IMR-90 (cell line): ENCODE measurements around the gene PBX4. TPM values are rescaled to one million over a fixed set of nuclear protein-coding genes. Genes with fewer than 3 reads are reported as not detected.

Experiments
- ATAC-seq: fragments of 200-7000 bp; cut with Tn5 transposase; 2 replicates; pipeline ENCODE4 v1.9.1; 2020; ENCODE audit warnings: low read depth, mild to moderate bottlenecking, moderate library complexity
- BruUV-seq: library from RNA; stranded (reverse); fragments of 400-500 nt; replicated peaks from 2 replicates; lab custom pipeline; 2021; lab: Mats Ljungman, UMichigan
- CTCF ChIA-PET: fragments of 300-600 bp; formaldehyde crosslinking; extraction: SDS; loops from one replicate; lab custom pipeline; 2021; ENCODE audit warnings: antibody characterized with exemption; lab: Yijun Ruan, JAX
- POLR2A ChIA-PET: fragments of 300-600 bp; sonication (Branson Sonifier 250); formaldehyde crosslinking; loops from one replicate; lab custom pipeline; 2022; ENCODE audit warnings: antibody characterized with exemption; ENCODE audit not compliant: unreplicated experiment; lab: Charles Lee
- DNase-seq: peaks from one replicate; pipeline ENCODE4 v3.0.0; 2013
- H2AFZ ChIP-seq: replicated peaks from 2 replicates; pipeline ENCODE3; 2013; ENCODE audit warnings: low read length, mild to moderate bottlenecking; ENCODE audit not compliant: poor library complexity
- H2AK5ac ChIP-seq: 2 replicates; pipeline ENCODE4 v1.6.1; 2013; ENCODE audit warnings: low read depth, low read length, inconsistent platforms
- H2AK9ac ChIP-seq: replicated peaks from 2 replicates; pipeline ENCODE3; 2013; ENCODE audit warnings: mild to moderate bottlenecking, low read depth, low read length, moderate library complexity; ENCODE audit not compliant: poor library complexity
- H2BK120ac ChIP-seq: 2 replicates; pipeline ENCODE4 v1.6.1; 2013; ENCODE audit warnings: low read depth, low read length, inconsistent platforms
- H2BK15ac ChIP-seq: 3 replicates; pipeline ENCODE4 v1.6.1; 2013; ENCODE audit warnings: low read depth, low read length, inconsistent platforms
- H2BK20ac ChIP-seq: 2 replicates; pipeline ENCODE4 v1.6.1; 2013; ENCODE audit warnings: low read depth, mild to moderate bottlenecking, inconsistent platforms, low read length, moderate library complexity
- H2BK5ac ChIP-seq: 2 replicates; pipeline ENCODE4 v1.6.1; 2013; ENCODE audit warnings: mild to moderate bottlenecking, low read depth, low read length, inconsistent platforms; ENCODE audit not compliant: poor library complexity, severe bottlenecking
- H3K14ac ChIP-seq: replicated peaks from 2 replicates; pipeline ENCODE4 v1.6.1; 2013; ENCODE audit warnings: low read depth, low read length, inconsistent platforms
- H3K18ac ChIP-seq: 2 replicates; pipeline ENCODE4 v1.6.1; 2013; ENCODE audit warnings: low read depth, low read length, control low read depth
- H3K23ac ChIP-seq: 2 replicates; pipeline ENCODE4 v1.6.1; 2013; ENCODE audit warnings: low read depth, low read length, inconsistent platforms
- H3K27ac ChIP-seq: 2 replicates; pipeline ENCODE4 v1.5.1; 2013; ENCODE audit warnings: mild to moderate bottlenecking, control low read depth, low read length; ENCODE audit not compliant: insufficient read depth
- H3K27me3 ChIP-seq: 2 replicates; pipeline ENCODE4 v1.6.1; 2013; ENCODE audit warnings: low read length; ENCODE audit not compliant: control insufficient read depth, insufficient read depth
- H3K36me3 ChIP-seq: 2 replicates; pipeline ENCODE4 v1.6.1; 2013; ENCODE audit warnings: low read length, mixed read lengths; ENCODE audit not compliant: control insufficient read depth, insufficient read depth
- H3K4ac ChIP-seq: 2 replicates; pipeline ENCODE4 v1.6.1; 2013; ENCODE audit warnings: low read depth, low read length, inconsistent platforms
- H3K4me1 ChIP-seq: 2 replicates; pipeline ENCODE4 v1.6.1; 2013; ENCODE audit warnings: low read length, mixed read lengths; ENCODE audit not compliant: control insufficient read depth, insufficient read depth
- H3K4me2 ChIP-seq: 2 replicates; pipeline ENCODE4 v1.6.1; 2013; ENCODE audit warnings: low read depth, mild to moderate bottlenecking, control low read depth, low read length, moderate library complexity
- H3K4me3 ChIP-seq: 2 replicates; pipeline ENCODE4 v1.5.1; 2013; ENCODE audit warnings: low read depth, mild to moderate bottlenecking, control low read depth, low read length, moderate library complexity; ENCODE audit not compliant: insufficient read depth
- H3K56ac ChIP-seq: 2 replicates; pipeline ENCODE4 v1.6.1; 2013; ENCODE audit warnings: low read length, inconsistent platforms; ENCODE audit not compliant: insufficient read depth; ENCODE audit errors: extremely low read depth
- H3K79me1 ChIP-seq, 2 experiments: 2 replicates each; pipeline ENCODE4 v1.6.1; 2013; ENCODE audit warnings: low read length in 2 of 2, inconsistent platforms in 1 of 2, low read depth in 1 of 2
- H3K9ac ChIP-seq: 2 replicates; pipeline ENCODE4 v1.6.1; 2013; ENCODE audit warnings: low read depth, low read length, control low read depth
- H3K9me1 ChIP-seq: 2 replicates; pipeline ENCODE4 v1.6.1; 2013; ENCODE audit warnings: low read length, inconsistent platforms; ENCODE audit not compliant: insufficient read depth
- H3K9me3 ChIP-seq: 2 replicates; pipeline ENCODE4 v1.6.1; 2013; ENCODE audit warnings: low read length; ENCODE audit not compliant: control insufficient read depth, insufficient read depth
- H4K20me1 ChIP-seq: 2 replicates; pipeline ENCODE4 v1.6.1; 2013; ENCODE audit warnings: low read length, inconsistent platforms; ENCODE audit not compliant: insufficient read depth
- H4K5ac ChIP-seq: 2 replicates; pipeline ENCODE4 v1.6.1; 2013; ENCODE audit warnings: mild to moderate bottlenecking, low read depth, low read length, control low read depth
- H4K8ac ChIP-seq, 2 experiments: 2 replicates each; pipeline ENCODE4 v1.6.1; 2013; ENCODE audit warnings: low read depth in 2 of 2, low read length in 2 of 2, control low read depth in 1 of 2, inconsistent platforms in 1 of 2
- H4K91ac ChIP-seq: 2 replicates; pipeline ENCODE4 v1.6.1; 2013; ENCODE audit warnings: low read depth, low read length, inconsistent platforms; ENCODE audit not compliant: insufficient read depth
- BHLHE40 ChIP-seq: fragments of 150-350 bp; IDR thresholded peaks from 2 replicates; pipeline ENCODE4 v1.6.1; 2016; ENCODE audit warnings: mild to moderate bottlenecking, low read depth, low read length
- CEBPB ChIP-seq: IDR thresholded peaks from 2 replicates; pipeline ENCODE4 v1.6.1; 2012; ENCODE audit warnings: low read depth, low read length, improper control_type of control experiment
- CHD1 ChIP-seq: IDR thresholded peaks from 2 replicates; pipeline ENCODE4 v1.6.1; 2012; ENCODE audit warnings: low read depth, low read length, improper control_type of control experiment
- FOS ChIP-seq: fragments of 150-350 bp; IDR thresholded peaks from 2 replicates; pipeline ENCODE4 v1.6.1; 2016; ENCODE audit warnings: low read depth, low read length
- MAFK ChIP-seq: IDR thresholded peaks from 2 replicates; pipeline ENCODE4 v1.6.1; 2012; ENCODE audit warnings: low read depth, low read length, improper control_type of control experiment
- MAZ ChIP-seq: IDR thresholded peaks from 2 replicates; pipeline ENCODE4 v1.6.1; 2012; ENCODE audit warnings: low read depth, mild to moderate bottlenecking, low read length, improper control_type of control experiment, moderate library complexity, borderline replicate concordance
- MXI1 ChIP-seq: IDR thresholded peaks from 2 replicates; pipeline ENCODE4 v1.6.1; 2012; ENCODE audit warnings: low read depth, mild to moderate bottlenecking, low read length, moderate library complexity, borderline replicate concordance
- NFE2L2 ChIP-seq: fragments of 150-350 bp; IDR thresholded peaks from 2 replicates; pipeline ENCODE4 v1.6.1; 2016; ENCODE audit warnings: low read depth, mild to moderate bottlenecking, low read length
- POLR2A ChIP-seq: IDR thresholded peaks from 2 replicates; pipeline ENCODE4 v1.6.1; 2012; ENCODE audit warnings: mild to moderate bottlenecking, low read depth, low read length
- RAD21 ChIP-seq: IDR thresholded peaks from 2 replicates; pipeline ENCODE4 v1.6.1; 2012; ENCODE audit warnings: low read length, improper control_type of control experiment
- RCOR1 ChIP-seq: IDR thresholded peaks from 2 replicates; pipeline ENCODE4 v1.6.1; 2012; ENCODE audit warnings: mild to moderate bottlenecking, low read length, improper control_type of control experiment; ENCODE audit not compliant: insufficient replicate concordance
- RFX5 ChIP-seq: IDR thresholded peaks from 2 replicates; pipeline ENCODE4 v1.8.0; 2012; ENCODE audit warnings: low read depth, mild to moderate bottlenecking, low read length, moderate library complexity
- SMC3 ChIP-seq: fragments of 150-350 bp; IDR thresholded peaks from 2 replicates; pipeline ENCODE4 v1.6.1; 2016; ENCODE audit warnings: low read depth, mild to moderate bottlenecking, antibody characterized with exemption, low read length, moderate library complexity
- WGBS, 2 experiments: methylation state at CpG; one replicate each; pipeline versions ENCODE4 v1.1.5 to v1.1.7; 2013; ENCODE audit warnings: missing lambda C conversion rate in 2 of 2; ENCODE audit not compliant: insufficient read length in 1 of 2; ENCODE audit errors: extremely low coverage in 2 of 2; 5-methylcytosine and 5-hydroxymethylcytosine counted together
- dilution Hi-C: fragments of 300-500 bp; cut with HindIII; formaldehyde crosslinking; loops from one replicate; pipeline ENCODE4 v1.14.3; 2018; ENCODE audit warnings: low sequenced_read_pairs; ENCODE audit not compliant: unreplicated experiment
- in situ Hi-C: fragments of 300-500 bp; cut with MboI; formaldehyde crosslinking; loops from 3 replicates; pipeline ENCODE4 v1.14.3; 2019; ENCODE audit warnings: low sequenced_read_pairs, inconsistent platforms, mixed read lengths
- intact Hi-C: fragments of 100-400 bp; cut with micrococcal nuclease; formaldehyde crosslinking; loops from 2 replicates; pipeline ENCODE4 v1.10.0; 2022
- polyA plus RNA-seq, 3 experiments: library from polyadenylated mRNA; depleted of rRNA; stranded (reverse); fragments of >200 nt; gene quantifications; 2 replicates each; pipeline ENCODE4 v1.2.3, GENCODE V29; 2012; ENCODE audit warnings: low replicate concordance in 1 of 3
- total RNA-seq: library from RNA; depleted of rRNA; stranded (reverse); fragments of >200 nt; gene quantifications from 2 replicates; pipeline ENCODE4 v1.2.3, GENCODE V29; 2012
- TF ChIP-seq, protein P1 (sequence below): fragments of 150-350 bp; IDR thresholded peaks from 2 replicates; pipeline ENCODE4 v1.6.1; 2016; ENCODE audit warnings: low read depth, mild to moderate bottlenecking, low read length, moderate library complexity, borderline replicate concordance
- TF ChIP-seq, protein P2 (sequence below): conservative IDR thresholded peaks from 2 replicates; pipeline ENCODE4 v1.5.1; 2012; ENCODE audit warnings: mild to moderate bottlenecking, low read depth, low read length, improper control_type of control experiment
- TF ChIP-seq, protein P3 (sequence below): fragments of 150-350 bp; IDR thresholded peaks from 2 replicates; pipeline ENCODE4 v1.6.1; 2017; ENCODE audit warnings: mild to moderate bottlenecking, antibody characterized with exemption, low read length, low read depth

Gene PBX4
- total and polyA plus RNA-seq, 2 of the 4 experiments (the other 2 are of a cell fraction): 0.90 to 2.9 TPM

DNA sequence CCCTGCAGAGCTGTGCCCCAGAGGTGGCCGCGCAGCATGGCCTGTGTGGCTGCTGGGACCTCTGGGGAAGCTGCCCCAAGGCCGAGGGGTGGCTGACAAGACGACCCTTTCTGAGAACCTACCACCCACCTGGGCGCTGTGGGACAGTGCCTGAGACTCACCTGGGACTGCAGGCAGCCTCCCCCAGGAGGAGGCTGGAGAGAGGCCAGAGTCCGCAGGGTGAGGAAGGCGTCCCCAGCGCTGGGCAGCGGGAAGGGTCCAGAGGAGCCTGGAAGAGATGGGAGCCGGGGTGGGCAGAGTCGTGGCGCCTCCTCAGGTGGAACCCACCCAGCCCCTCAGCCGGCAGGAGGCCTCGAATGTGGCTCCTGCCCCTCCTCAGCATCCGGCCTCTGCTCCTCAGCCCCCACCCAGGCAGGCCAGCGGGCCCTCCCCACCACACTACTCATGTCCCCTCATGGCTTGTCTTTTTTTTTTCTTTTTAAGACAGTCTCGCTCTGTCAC lies 55.1 kb downstream of the PBX4 start:
- 87% methylated on average over 4 of the region's 17 CpGs; no CpG with 5 or more reads in 1 of the 2 experiments for WGBS, 2 experiments

More for the DNA sequence above, 55.1 kb downstream of the PBX4 start:
- Histone ChIP-seq H3K4ac (no peak overlapping the region), H3K36me3 (no peaks in the 10 kb centered on the region), H4K20me1 (no peaks in the 10 kb centered on the region; the same call in 1 of the 2 replicates), H2AFZ (no peak overlapping the region), H3K79me1 (no peaks in the 10 kb centered on the region), H3K18ac (no peak overlapping the region), H3K14ac (no peak overlapping the region), H3K27ac (no peak overlapping the region), H3K23ac (no peak overlapping the region), H3K27me3 (no peaks in the 10 kb centered on the region), H4K91ac (no peak overlapping the region), H2BK120ac (no peak overlapping the region), H2AK9ac (no peak overlapping the region), H3K9me1 (no peaks in the 10 kb centered on the region; the same call in 1 of the 2 replicates), H4K8ac (no peak overlapping the region), H2BK15ac (no peak overlapping the region), H4K5ac (no peak overlapping the region), H2BK20ac (no peak overlapping the region), H2AK5ac (no peak overlapping the region), H2BK5ac (no peak overlapping the region), H3K56ac (no peak overlapping the region), H3K9me3 (no peaks in the 10 kb centered on the region), H3K4me1 (peaks cover 4% of the 10 kb centered on the region), H3K4me3 (no peak overlapping the region), H3K4me2 (no peak overlapping the region), H3K9ac (no peak overlapping the region)
- POLR2A ChIA-PET: no interaction called here
- dilution Hi-C loops: no loop called here
- intact Hi-C loops: no loop called here
- no peak for TF ChIP-seq CEBPB
- TF ChIP-seq, protein P1, sequence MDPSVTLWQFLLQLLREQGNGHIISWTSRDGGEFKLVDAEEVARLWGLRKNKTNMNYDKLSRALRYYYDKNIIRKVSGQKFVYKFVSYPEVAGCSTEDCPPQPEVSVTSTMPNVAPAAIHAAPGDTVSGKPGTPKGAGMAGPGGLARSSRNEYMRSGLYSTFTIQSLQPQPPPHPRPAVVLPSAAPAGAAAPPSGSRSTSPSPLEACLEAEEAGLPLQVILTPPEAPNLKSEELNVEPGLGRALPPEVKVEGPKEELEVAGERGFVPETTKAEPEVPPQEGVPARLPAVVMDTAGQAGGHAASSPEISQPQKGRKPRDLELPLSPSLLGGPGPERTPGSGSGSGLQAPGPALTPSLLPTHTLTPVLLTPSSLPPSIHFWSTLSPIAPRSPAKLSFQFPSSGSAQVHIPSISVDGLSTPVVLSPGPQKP: no peak
- TF ChIP-seq MXI1: no peak
- TF ChIP-seq NFE2L2: no peak
- TF ChIP-seq BHLHE40: no peak
- TF ChIP-seq CHD1: no peak
- TF ChIP-seq, protein P2, sequence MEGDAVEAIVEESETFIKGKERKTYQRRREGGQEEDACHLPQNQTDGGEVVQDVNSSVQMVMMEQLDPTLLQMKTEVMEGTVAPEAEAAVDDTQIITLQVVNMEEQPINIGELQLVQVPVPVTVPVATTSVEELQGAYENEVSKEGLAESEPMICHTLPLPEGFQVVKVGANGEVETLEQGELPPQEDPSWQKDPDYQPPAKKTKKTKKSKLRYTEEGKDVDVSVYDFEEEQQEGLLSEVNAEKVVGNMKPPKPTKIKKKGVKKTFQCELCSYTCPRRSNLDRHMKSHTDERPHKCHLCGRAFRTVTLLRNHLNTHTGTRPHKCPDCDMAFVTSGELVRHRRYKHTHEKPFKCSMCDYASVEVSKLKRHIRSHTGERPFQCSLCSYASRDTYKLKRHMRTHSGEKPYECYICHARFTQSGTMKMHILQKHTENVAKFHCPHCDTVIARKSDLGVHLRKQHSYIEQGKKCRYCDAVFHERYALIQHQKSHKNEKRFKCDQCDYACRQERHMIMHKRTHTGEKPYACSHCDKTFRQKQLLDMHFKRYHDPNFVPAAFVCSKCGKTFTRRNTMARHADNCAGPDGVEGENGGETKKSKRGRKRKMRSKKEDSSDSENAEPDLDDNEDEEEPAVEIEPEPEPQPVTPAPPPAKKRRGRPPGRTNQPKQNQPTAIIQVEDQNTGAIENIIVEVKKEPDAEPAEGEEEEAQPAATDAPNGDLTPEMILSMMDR: no peak
- no peak for TF ChIP-seq MAZ
- TF ChIP-seq RAD21: no peak
- no peak for TF ChIP-seq RCOR1
- TF ChIP-seq, protein P3, sequence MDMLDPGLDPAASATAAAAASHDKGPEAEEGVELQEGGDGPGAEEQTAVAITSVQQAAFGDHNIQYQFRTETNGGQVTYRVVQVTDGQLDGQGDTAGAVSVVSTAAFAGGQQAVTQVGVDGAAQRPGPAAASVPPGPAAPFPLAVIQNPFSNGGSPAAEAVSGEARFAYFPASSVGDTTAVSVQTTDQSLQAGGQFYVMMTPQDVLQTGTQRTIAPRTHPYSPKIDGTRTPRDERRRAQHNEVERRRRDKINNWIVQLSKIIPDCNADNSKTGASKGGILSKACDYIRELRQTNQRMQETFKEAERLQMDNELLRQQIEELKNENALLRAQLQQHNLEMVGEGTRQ: no peak
- TF ChIP-seq SMC3: no peak
- no peak for TF ChIP-seq FOS
- TF ChIP-seq RFX5: no peak
- TF ChIP-seq MAFK: no peak
- no peak for TF ChIP-seq POLR2A
- no peak for DNase-seq
- no TSS peak for BruUV-seq
- in situ Hi-C loops: no loop called here
- ATAC-seq: no peak
- CTCF ChIA-PET: no interaction called here
